MM.1S (cell line): ENCODE measurements around the gene FXR2.

Experiments used
- DNase-seq: peaks from one replicate; pipeline ENCODE4 v3.0.0-alpha.2; 2015
- H2AFZ ChIP-seq: fragments of 300-600 bp; sonication (generic); 2 replicates; pipeline ENCODE4 v1.6.0; 2016; ENCODE audit warnings: antibody characterized with exemption, low read length
- H3F3A ChIP-seq: fragments of 300-600 bp; sonication (generic); 2 replicates; pipeline ENCODE4 v1.6.1; 2016; ENCODE audit warnings: mild to moderate bottlenecking, antibody characterized with exemption, low read length, moderate library complexity, mixed read lengths; ENCODE audit not compliant: insufficient read depth
- H3K27ac ChIP-seq: fragments of 300-600 bp; sonication (generic); 2 replicates; pipeline ENCODE4 v1.5.1; 2016; ENCODE audit warnings: mild to moderate bottlenecking, low read length
- H3K27me3 ChIP-seq: fragments of 300-600 bp; sonication (generic); replicated peaks from 2 replicates; pipeline ENCODE4 v1.6.0; 2016; ENCODE audit warnings: low read length; ENCODE audit not compliant: insufficient read depth
- H3K36me3 ChIP-seq: fragments of 300-600 bp; sonication (generic); replicated peaks from 2 replicates; pipeline ENCODE4 v1.6.1; 2016; ENCODE audit warnings: mild to moderate bottlenecking, low read length, mixed read lengths; ENCODE audit not compliant: insufficient read depth
- H3K4me1 ChIP-seq: fragments of 300-600 bp; sonication (generic); 2 replicates; pipeline ENCODE4 v1.6.1; 2016; ENCODE audit warnings: low read length, mixed read lengths
- H3K4me2 ChIP-seq: fragments of 300-600 bp; sonication (generic); 2 replicates; pipeline ENCODE4 v1.6.0; 2016; ENCODE audit warnings: low read depth, low read length
- H3K4me3 ChIP-seq: fragments of 300-600 bp; sonication (generic); 2 replicates; pipeline ENCODE4 v1.5.1; 2016; ENCODE audit warnings: low read length, mixed read lengths
- H3K79me2 ChIP-seq: fragments of 300-600 bp; sonication (generic); 2 replicates; pipeline ENCODE4 v1.6.1; 2016; ENCODE audit warnings: mixed run types, low read length, mixed read lengths
- H3K9ac ChIP-seq: fragments of 300-600 bp; sonication (generic); 2 replicates; pipeline ENCODE4 v1.6.1; 2016; ENCODE audit warnings: low read length, mixed read lengths
- H3K9me2 ChIP-seq: fragments of 300-600 bp; sonication (generic); replicated peaks from 2 replicates; pipeline ENCODE4 v1.6.1; 2016; ENCODE audit warnings: mild to moderate bottlenecking, low read length, mixed read lengths; ENCODE audit not compliant: insufficient read depth
- H3K9me3 ChIP-seq: fragments of 300-600 bp; sonication (generic); replicated peaks from 2 replicates; pipeline ENCODE4 v1.6.1; 2016; ENCODE audit warnings: mild to moderate bottlenecking, low read length, mixed read lengths; ENCODE audit not compliant: insufficient read depth
- H4K20me1 ChIP-seq: fragments of 300-600 bp; sonication (generic); 2 replicates; pipeline ENCODE4 v1.6.1; 2016; ENCODE audit warnings: mild to moderate bottlenecking, low read length, moderate library complexity, mixed read lengths; ENCODE audit not compliant: insufficient read depth
- EZH2 ChIP-seq: fragments of 300-600 bp; sonication (generic); optimal IDR thresholded peaks from 2 replicates; pipeline ENCODE3; 2017; ENCODE audit warnings: low read depth, mild to moderate bottlenecking, antibody characterized with exemption, low read length, mixed read lengths
- EZH2phosphoT487 ChIP-seq: fragments of 300-600 bp; sonication (generic); IDR thresholded peaks from 2 replicates; pipeline ENCODE4 v1.6.1; 2018; ENCODE audit warnings: antibody characterized with exemption, low read length
- TF ChIP-seq, protein P1 (sequence below): fragments of 300-600 bp; sonication (generic); IDR thresholded peaks from 2 replicates; pipeline ENCODE4 v1.5.1; 2016; ENCODE audit warnings: antibody characterized with exemption, low read length, mixed read lengths

FXR2 gene

GRCh38 chr17:7544911-7545310 lies 69.8 kb downstream of the FXR2 start:
- no peak for DNase-seq
- no peak overlapping the region for H3K4me3 ChIP-seq
- no peak overlapping the region for H3K27ac ChIP-seq
- no peaks in the 10 kb centered on the region for H3K4me1 ChIP-seq
- H3K4me2 ChIP-seq, result no peak overlapping the region
- TF ChIP-seq EZH2 (no peak), EZH2phosphoT487 (no peak)
- TF ChIP-seq, protein P1, sequence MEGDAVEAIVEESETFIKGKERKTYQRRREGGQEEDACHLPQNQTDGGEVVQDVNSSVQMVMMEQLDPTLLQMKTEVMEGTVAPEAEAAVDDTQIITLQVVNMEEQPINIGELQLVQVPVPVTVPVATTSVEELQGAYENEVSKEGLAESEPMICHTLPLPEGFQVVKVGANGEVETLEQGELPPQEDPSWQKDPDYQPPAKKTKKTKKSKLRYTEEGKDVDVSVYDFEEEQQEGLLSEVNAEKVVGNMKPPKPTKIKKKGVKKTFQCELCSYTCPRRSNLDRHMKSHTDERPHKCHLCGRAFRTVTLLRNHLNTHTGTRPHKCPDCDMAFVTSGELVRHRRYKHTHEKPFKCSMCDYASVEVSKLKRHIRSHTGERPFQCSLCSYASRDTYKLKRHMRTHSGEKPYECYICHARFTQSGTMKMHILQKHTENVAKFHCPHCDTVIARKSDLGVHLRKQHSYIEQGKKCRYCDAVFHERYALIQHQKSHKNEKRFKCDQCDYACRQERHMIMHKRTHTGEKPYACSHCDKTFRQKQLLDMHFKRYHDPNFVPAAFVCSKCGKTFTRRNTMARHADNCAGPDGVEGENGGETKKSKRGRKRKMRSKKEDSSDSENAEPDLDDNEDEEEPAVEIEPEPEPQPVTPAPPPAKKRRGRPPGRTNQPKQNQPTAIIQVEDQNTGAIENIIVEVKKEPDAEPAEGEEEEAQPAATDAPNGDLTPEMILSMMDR, result no peak
- no peaks in the 10 kb centered on the region for H3K9me3 ChIP-seq
- peaks cover 7% of the 10 kb centered on the region for H3K27me3 ChIP-seq
- no peaks in the 10 kb centered on the region for H3F3A ChIP-seq
- H3K79me2 ChIP-seq, result no peaks in the 10 kb centered on the region
- H3K9ac ChIP-seq, result no peak overlapping the region
- no peaks in the 10 kb centered on the region for H3K9me2 ChIP-seq
- no peaks in the 10 kb centered on the region for H3K36me3 ChIP-seq
- H4K20me1 ChIP-seq, result no peaks in the 10 kb centered on the region
- no peak overlapping the region for H2AFZ ChIP-seq
